ENCODE results near the gene SARNP.

DNA sequence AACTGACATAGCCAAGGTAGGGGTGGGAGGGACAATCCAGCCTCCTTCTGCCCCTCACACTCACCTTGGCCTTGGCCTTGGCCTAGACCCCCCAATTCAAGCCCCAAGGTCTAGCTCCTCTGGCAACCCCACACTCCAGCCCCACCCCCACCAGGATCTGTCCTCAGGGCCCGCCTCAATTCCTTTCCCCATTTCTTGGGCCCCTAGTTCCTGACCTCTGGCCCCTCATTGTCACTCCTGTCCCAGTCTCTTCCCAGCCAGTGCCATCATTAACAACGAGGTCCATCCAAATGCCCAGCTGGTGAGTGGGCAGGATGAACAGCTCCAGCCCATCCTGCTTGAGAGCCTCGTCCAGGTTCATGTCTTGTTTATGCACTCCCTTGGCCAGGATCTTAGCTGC, 81.4 kb downstream of the SARNP start:
- TF ChIP-seq POLR2A (IDR thresholded peaks at IDR 0.05) (no peak), CTCF (IDR thresholded peaks at IDR 0.05) (no peak), POLR2AphosphoS5 (IDR thresholded peaks at IDR 0.05; ENCODE audit: insufficient read depth in 1 of 2, low read depth in 1 of 2) (no peak)
